Stimulated activated CD8-positive, alpha-beta memory T cell treated with anti-CD3 and anti-CD28 coated beads, Interleukin-2, amount 100 ng/mL, for 48 hours (primary cell): ENCODE results near the gene XYLT2.
"Not testable (repeated sequence)": the region's sequence is repeated elsewhere in the genome, so short reads cannot be mapped to it uniquely, and the experiment has no call there.

ENCODE experiments used
- DNase-seq, 2 donors: peaks; one replicate each; pipeline ENCODE4 v3.0.0-alpha.2; 2020; ENCODE audit warnings: low read depth in 2 of 2

XYLT2 gene

DNA sequence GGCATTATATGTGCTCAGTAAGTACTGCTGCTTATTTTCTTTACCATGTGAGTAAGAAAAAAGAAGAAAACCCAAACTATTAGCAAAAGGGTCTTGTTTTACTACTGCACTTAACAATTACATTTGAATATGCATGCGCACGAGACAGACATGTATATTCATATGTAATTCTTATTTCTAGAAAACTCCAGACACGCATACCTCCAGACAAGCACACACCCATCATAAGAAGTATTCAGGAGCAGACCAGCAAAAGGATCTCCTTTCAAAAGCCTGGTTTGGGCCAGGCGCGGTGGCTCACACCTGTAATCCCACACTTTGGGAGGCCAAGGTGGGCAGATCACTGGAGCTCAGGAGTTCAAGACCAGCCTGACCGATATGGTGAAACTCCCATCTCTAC lies 43.6 kb downstream of the XYLT2 start:
- no peak for DNase-seq

DNA sequence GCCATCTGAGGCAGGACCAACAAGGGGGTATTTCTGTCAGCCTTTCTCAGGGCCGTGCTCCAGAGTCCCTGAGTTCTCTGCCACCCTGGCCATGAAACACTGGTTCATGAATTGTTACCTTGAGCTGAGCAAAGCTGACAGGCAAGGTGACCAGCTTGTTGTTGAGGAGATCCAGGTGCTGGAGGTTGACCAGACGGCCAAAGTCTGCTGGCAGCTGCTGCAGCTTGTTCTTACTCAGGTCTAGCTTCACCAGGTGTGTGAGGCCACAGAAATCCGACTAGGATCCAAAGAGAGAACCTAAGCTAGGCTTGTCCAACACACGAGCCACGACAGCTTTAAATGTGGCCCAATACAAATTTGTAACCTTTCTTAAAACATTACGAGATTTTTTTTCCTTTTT lies 46.7 kb downstream of the XYLT2 start:
- no peak for DNase-seq

- no peak for DNase-seq
These were observed 47.8 kb downstream of the XYLT2 start for GRCh38 chr17:50393700-50394099.

GRCh38 chr17:50394711-50395110 lies 48.8 kb downstream of the XYLT2 start:
- no peak for DNase-seq

GRCh38 chr17:50396261-50397110 lies 50.6 kb downstream of the XYLT2 start:
- DNase-seq, result no peak

DNA sequence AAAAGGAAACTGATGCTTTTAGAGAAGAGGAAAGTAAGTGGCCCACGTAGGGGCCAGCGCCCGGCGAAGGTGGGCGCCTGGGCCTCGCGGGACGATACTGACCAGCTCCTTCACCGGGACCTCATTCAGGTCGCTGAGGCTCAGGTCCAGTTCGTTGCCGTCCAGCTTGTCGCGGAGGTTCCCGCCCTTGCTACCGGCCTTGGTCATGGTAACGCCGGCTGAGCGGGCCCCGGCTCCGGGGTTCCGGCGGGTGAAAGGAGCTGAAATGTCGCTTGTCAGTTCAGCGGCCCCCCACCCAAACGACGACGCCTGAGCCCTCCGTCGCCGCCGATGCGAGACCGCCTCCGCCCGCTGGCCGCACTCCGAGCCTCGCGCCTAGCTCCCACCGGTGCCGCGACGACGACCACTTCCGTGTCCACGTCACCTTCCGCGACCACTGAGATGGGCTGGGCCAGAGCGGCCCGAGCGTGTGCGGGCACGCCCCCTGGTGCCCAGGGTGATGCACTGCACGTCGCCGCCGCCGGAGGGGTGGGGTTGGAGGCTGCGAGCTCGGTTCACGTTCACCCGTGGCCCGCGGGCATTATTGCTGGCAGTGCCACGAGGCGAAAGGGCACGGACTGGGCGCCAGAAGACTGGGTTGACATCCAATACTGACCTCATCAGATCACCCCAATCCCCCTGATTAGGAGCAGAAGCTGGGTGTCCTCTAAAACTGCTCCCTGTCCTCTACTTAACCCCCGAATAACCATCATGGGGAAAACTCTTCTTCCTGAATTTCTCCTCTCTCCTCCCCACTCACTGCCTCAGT lies 51.4 kb downstream of the XYLT2 start, which contains the start of gene LRRC59:
Gene LRRC59, minus strand, starts transcription at position 413 of the 808 bp plus-strand sequence. Its CDS starts 206 bp downstream, at position 207.
- peak; percentile 87 to 91 for DNase-seq

DNA sequence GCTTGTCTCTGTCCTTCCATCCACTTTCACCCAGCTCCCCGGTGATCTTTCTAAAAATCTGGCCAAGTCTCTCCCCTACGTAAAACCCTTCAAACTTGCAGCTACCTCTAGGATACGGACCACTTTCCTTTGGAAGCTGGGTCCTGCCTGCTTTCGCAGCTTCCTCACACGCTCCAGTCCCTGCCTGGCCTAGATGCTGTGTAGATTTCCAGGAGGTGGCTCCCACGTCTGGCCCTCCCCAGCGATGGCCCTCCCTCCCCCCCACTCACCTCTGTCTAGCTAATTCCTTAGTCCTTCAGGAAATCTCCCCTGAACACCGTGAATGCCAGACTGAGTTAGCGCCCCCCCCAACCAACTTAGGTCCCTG lies 52.0 kb downstream of the XYLT2 start:
- no peak for DNase-seq

DNA sequence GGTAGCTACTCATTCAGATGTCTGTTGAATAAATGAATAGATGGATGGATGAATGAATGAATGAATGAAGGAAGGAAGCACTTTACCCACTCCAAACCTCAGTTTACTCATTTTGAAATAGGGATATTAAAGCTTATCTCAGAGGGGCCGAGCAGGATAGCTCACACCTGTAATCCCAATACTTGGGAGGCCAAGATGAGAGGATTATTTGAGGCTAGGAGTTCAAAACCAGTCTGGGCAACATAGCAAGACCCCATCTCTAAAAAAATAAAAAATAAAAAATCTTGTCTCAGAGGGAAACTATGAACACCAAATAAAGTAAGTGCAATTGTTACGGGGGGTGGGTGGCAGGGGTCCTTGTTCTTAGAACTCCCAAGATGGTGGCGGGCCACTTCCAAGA lies 52.7 kb downstream of the XYLT2 start:
- DNase-seq, result not testable (repeated sequence)

DNA sequence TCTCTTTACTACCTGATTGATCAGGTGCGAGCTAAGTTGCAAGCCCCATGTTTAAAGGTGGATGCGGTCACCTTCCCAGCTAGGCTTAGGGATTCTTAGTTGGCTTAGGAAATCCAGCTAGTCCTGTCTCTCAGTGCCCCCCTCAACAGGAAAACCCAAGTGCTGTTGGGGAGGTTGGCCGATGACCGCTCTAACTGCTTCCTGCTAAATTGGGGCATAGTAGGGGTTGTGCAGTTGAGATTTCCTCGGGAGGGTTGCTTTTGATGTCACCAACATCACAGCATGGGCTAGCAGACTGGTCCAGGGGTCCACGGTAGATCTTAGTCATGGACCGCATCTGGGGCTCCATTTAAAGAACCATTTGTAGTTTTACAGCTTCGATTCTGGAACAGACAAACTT lies 53.7 kb downstream of the XYLT2 start:
- DNase-seq, result not testable (repeated sequence)

DNA sequence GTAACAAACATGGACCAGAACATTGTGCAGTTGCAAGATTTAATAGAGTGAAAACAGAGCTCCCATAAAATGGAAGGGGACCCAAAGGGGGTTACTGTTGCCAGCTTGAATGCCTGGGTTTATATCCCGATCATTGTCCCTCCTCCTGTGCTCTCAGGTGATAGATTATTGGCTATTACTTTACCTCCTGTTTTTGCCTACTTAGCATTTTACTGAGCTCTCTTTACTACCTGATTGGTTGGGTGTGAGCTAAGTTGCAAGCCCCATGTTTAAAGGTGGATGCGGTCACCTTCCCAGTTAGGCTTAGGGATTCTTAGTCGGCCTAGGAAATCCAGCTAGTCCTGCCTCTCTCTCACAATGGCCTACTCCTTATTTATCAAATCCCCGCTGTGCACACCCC lies 59.4 kb downstream of the XYLT2 start:
- not testable (repeated sequence) for DNase-seq

- no peak for DNase-seq
These were observed 60.7 kb downstream of the XYLT2 start for GRCh38 chr17:50406578-50406977.

GRCh38 chr17:50407921-50408320 lies 62.0 kb downstream of the XYLT2 start:
- no peak for DNase-seq
